ENCODE results near the gene ERC2.
"Not testable (repeated sequence)": the region's sequence is repeated elsewhere in the genome, so short reads cannot be mapped to it uniquely, and the experiment has no call there.

The ERC2 gene

DNA sequence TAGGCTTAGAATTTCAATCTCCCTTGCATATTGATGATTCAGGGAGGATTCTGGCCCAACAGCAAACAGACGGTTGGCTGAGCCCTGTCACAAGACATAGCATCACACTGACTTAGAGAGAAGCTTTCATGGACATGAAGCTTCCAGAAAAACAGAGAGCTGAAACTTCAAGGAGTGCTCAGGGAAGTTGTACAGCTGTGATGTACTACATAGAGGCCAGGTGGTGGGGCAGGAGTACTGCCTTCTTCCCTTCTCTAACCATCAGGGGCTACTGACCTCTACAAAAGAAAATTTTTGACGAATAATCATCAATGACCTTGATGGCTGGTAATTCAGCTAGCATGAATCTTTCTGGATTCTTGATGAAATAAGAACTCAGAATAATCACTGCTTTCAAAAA lies 378.5 kb downstream of the ERC2 start:
- H3K4me3 Mint-ChIP-seq = no peak overlapping the region
- no peak overlapping the region for H3K27ac Mint-ChIP-seq
- no peaks in the 10 kb centered on the region for H3K9me3 Mint-ChIP-seq
- H3K4me1 Mint-ChIP-seq (ENCODE audit: low read depth) = no peaks in the 10 kb centered on the region
- no peaks in the 10 kb centered on the region for H3K27me3 Mint-ChIP-seq (ENCODE audit: low read depth)
- H3K36me3 Mint-ChIP-seq (ENCODE audit: low read depth) = no peaks in the 10 kb centered on the region

DNA sequence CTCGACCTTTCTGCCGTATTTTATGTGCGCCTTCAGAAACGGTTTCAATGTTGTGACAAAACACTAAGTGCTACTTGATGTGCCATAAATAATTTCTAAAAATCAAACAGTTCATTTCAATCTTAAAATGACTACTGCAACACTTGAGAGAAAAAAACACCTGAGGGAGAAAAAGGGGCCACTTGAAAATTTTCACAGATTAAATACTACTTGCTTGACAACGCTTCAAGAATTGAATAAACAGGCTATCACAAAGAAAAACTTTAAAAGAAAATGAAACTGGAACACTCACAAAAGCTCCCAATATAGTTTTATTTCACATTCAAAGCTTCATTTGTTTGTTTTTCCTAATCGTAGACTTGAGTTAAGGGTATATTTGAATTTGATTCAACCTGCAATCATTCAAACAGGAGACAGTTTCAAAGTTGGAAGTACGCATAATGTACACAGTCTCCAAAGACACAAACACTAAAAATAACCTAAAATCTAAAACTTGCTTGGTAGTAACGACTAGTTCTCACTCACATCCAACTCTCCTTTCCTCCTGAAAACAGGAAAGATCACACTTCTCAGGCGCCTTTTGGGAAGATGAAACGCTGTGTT lies 380.7 kb downstream of the ERC2 start:
- Mint-ChIP-seq H3K9me3 (no peaks in the 10 kb centered on the region), H3K4me1 (ENCODE audit: low read depth) (no peaks in the 10 kb centered on the region), H3K36me3 (ENCODE audit: low read depth) (no peaks in the 10 kb centered on the region), H3K4me3 (no peak overlapping the region), H3K27me3 (ENCODE audit: low read depth) (no peaks in the 10 kb centered on the region), H3K27ac (no peak overlapping the region)

DNA sequence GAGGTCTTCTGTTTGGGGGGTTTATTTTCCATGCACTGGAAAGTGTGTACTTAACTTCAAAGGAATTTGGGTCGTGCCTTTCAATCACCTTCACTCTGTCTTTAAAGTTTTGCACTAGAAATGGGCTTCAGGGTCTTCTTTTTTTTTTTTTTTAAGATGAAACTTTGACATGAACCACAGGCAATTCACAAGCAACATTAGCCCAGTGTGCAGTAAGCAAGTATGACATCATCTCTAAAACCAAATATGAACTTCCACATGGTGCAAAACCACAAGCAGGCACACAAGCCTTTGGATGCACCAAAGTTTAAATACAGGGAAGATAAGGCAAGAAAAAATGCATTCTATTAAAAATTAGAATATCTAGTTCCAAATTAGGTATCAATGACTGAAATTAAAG lies 381.9 kb downstream of the ERC2 start:
- Mint-ChIP-seq H3K27me3 (ENCODE audit: low read depth) (no peaks in the 10 kb centered on the region), H3K4me1 (ENCODE audit: low read depth) (no peaks in the 10 kb centered on the region), H3K27ac (no peak overlapping the region), H3K4me3 (no peak overlapping the region), H3K36me3 (ENCODE audit: low read depth) (no peaks in the 10 kb centered on the region), H3K9me3 (no peaks in the 10 kb centered on the region)

DNA sequence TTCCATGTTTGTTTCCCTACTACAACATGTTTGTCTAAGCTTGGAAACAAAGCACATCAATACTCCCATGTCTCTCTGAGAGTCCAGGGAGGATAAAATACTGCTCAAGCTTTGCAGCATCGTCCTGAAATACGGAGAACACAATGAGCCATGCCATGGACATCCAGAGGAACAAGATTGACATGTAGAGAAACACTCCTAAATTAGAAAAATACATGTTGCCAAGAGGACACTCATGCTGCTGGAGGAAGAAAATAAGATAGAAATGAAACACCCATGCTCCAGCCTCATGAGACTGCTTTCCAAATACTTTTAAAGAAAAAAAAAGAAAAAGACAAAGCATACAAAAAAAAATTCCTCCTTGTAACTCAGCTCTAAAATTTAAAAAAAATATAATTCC lies 387.0 kb downstream of the ERC2 start:
- Mint-ChIP-seq H3K27me3 (ENCODE audit: low read depth) (no peaks in the 10 kb centered on the region), H3K4me1 (ENCODE audit: low read depth) (no peaks in the 10 kb centered on the region), H3K27ac (no peak overlapping the region), H3K9me3 (no peaks in the 10 kb centered on the region), H3K4me3 (no peak overlapping the region), H3K36me3 (ENCODE audit: low read depth) (no peaks in the 10 kb centered on the region)

DNA sequence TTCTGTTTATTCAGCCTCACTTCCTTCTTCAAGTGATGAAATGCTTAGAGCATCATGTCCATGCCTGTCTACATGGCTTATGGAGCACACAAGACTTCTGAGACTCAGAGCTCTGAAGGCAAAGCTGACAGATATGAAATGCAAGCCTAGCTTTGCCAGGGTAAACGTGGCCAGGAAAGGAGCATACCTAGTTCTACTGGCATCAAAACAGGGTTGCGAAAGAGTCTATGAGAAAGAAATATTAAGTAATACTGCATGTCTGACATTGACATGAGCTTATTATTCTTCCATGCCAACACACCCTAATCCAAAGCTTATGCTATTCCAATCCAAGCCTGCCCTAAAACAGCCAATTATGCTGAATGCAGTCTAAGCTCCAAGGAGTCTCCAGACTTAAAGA lies 391.5 kb downstream of the ERC2 start:
- Mint-ChIP-seq H3K27ac (no peak overlapping the region), H3K36me3 (ENCODE audit: low read depth) (no peaks in the 10 kb centered on the region), H3K27me3 (ENCODE audit: low read depth) (no peaks in the 10 kb centered on the region), H3K4me1 (ENCODE audit: low read depth) (no peaks in the 10 kb centered on the region), H3K9me3 (no peaks in the 10 kb centered on the region), H3K4me3 (no peak overlapping the region)

DNA sequence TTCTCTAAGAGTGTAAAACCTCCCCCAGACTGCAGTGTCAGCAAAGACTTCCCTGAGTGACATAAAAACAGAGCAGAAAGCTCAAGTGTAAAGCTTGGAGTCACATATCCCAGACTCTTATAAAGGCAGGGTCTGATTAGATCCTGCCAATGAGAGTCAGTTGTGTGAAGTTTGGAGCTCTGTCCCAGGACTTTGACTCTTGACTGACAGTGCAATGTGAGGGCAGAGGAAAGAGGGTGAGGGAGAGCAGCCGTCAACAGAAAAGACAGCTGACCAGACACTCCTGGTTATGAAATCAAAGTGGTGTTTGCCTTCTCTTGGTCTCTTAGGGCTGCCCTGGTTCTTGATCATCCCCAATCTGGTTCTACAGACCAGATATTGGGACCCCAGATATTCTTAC lies 393.2 kb downstream of the ERC2 start:
- no peaks in the 10 kb centered on the region for H3K9me3 Mint-ChIP-seq
- no peak overlapping the region for H3K4me3 Mint-ChIP-seq
- no peak overlapping the region for H3K27ac Mint-ChIP-seq
- H3K36me3 Mint-ChIP-seq (ENCODE audit: low read depth) = no peaks in the 10 kb centered on the region
- no peaks in the 10 kb centered on the region for H3K4me1 Mint-ChIP-seq (ENCODE audit: low read depth)
- no peaks in the 10 kb centered on the region for H3K27me3 Mint-ChIP-seq (ENCODE audit: low read depth)

DNA sequence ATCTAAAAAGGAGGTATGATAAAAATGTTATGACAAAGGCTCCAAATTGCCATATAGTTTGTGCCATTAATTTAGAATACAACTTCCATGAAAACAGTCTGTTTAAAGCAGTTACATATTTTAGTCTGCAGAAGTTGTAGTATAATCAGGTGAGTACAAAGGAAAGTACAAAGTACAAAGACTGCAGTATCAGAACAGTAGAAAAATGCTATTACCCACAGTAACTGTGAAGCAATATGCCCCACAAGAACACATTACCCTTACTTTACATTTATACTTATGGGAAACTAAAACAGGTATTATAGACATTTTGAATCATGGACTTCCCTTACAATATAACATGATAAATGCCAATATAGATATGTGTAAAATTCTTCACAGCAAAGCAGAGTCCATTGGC lies 398.5 kb downstream of the ERC2 start:
- no peak overlapping the region for H3K27ac Mint-ChIP-seq
- no peaks in the 10 kb centered on the region for H3K9me3 Mint-ChIP-seq
- H3K27me3 Mint-ChIP-seq (ENCODE audit: low read depth) = no peaks in the 10 kb centered on the region
- no peaks in the 10 kb centered on the region for H3K4me1 Mint-ChIP-seq (ENCODE audit: low read depth)
- no peak overlapping the region for H3K4me3 Mint-ChIP-seq
- no peaks in the 10 kb centered on the region for H3K36me3 Mint-ChIP-seq (ENCODE audit: low read depth)

DNA sequence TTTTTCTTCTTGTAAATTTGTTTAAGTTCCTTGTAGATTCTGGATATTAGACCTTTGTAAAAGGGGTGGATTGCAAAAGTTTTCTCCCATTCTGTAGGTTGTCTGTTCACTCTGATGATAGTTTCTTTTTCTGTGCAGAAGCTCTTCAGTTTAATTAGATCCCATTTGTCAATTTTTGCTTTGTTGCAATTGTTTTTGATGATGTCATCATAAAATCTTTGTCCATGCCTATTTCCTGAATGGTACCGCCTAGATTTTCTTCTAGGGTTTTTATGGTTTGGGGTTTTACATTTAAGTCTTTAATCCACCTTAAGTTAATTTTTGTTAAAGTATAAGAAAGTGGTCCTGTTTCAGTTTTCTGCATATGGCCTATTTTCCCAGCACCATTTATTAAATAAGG lies 401.9 kb downstream of the ERC2 start:
- not testable (repeated sequence) for H3K27ac Mint-ChIP-seq; H3K27me3 Mint-ChIP-seq (ENCODE audit: low read depth); H3K36me3 Mint-ChIP-seq (ENCODE audit: low read depth); H3K9me3 Mint-ChIP-seq; H3K4me3 Mint-ChIP-seq; H3K4me1 Mint-ChIP-seq (ENCODE audit: low read depth)

DNA sequence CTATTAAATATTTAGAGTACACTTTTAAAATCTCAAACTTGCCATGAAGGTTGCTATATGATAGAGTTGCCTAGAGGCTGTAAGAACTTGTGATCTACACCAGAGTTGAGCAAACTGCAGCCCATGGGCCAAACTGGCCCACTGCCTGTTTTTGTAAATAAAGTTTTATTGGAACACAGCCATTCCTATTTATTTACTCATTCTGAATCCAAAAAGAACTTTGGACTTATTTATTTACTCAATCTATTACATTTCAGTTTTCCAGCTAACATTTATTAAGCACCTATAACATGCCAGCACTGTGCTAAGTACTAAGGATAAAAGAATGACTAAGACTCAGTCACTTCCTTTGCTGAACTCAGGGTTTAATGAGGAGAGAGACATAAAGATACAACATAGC lies 403.6 kb downstream of the ERC2 start:
- H3K4me3 Mint-ChIP-seq = no peak overlapping the region

DNA sequence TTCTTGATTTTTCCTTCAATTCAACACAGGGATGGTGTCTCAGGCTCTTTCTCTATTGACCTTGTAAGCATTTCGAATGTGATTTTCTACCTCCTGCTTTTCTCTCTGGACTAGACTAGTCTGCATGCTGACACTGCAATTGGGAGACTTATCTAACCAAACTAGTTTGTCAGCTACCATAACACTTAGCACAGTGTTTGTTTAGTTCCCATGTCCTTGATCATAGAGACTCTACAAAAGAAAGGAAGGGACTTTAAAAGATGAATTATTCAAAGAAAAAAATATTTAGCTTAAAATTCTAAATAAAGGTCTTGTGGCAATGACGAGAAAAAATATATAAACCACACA lies 407.0 kb downstream of the ERC2 start:
- H3K9me3 Mint-ChIP-seq = no peaks in the 10 kb centered on the region
- no peaks in the 10 kb centered on the region for H3K4me1 Mint-ChIP-seq (ENCODE audit: low read depth)
- no peak overlapping the region for H3K4me3 Mint-ChIP-seq
- H3K27ac Mint-ChIP-seq = no peak overlapping the region
- H3K27me3 Mint-ChIP-seq (ENCODE audit: low read depth) = no peaks in the 10 kb centered on the region
- H3K36me3 Mint-ChIP-seq (ENCODE audit: low read depth) = no peaks in the 10 kb centered on the region

More for the DNA sequence above, 403.6 kb downstream of the ERC2 start:
- H3K27ac Mint-ChIP-seq = no peak overlapping the region
- no peaks in the 10 kb centered on the region for H3K36me3 Mint-ChIP-seq (ENCODE audit: low read depth)
- no peaks in the 10 kb centered on the region for H3K4me1 Mint-ChIP-seq (ENCODE audit: low read depth)
- no peaks in the 10 kb centered on the region for H3K27me3 Mint-ChIP-seq (ENCODE audit: low read depth)
- H3K9me3 Mint-ChIP-seq = no peaks in the 10 kb centered on the region

DNA sequence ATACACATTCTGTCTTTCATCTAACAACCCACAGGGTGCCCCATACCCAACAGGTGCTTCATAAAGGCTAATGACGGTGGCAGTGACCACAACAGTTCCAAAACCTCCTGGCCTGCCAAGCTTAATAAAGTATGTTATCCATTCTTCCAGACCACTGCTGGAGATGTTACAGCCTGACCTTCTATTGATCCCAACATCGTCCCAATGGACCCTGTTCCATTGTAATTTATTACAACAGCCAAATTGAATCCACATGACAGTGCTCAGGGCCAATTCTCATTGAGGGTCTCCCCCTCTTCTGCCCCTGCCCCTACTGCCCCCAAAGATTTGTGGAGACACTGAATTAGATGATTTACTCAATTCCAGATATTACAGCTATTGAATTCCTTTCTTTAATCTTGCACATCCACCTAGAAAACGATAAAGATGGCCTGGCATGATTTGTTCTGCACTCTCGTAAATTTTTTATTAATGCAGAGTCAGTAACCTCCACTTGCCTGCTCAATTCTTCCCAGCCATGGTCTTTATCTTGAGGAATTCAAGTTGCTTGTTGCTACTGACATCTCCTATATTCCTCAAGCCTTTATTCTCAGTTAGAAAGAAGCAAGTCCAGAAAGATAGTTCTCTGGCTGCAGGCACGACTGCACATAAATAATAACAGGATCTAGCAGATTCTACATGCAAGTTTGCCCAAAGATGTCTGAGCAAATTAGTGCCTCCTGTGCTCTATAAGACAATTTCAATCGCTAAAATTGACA lies 407.6 kb downstream of the ERC2 start:
- Mint-ChIP-seq H3K4me1 (ENCODE audit: low read depth) (no peaks in the 10 kb centered on the region), H3K27ac (no peak overlapping the region), H3K4me3 (no peak overlapping the region), H3K27me3 (ENCODE audit: low read depth) (no peaks in the 10 kb centered on the region), H3K9me3 (no peaks in the 10 kb centered on the region), H3K36me3 (ENCODE audit: low read depth) (no peaks in the 10 kb centered on the region)

DNA sequence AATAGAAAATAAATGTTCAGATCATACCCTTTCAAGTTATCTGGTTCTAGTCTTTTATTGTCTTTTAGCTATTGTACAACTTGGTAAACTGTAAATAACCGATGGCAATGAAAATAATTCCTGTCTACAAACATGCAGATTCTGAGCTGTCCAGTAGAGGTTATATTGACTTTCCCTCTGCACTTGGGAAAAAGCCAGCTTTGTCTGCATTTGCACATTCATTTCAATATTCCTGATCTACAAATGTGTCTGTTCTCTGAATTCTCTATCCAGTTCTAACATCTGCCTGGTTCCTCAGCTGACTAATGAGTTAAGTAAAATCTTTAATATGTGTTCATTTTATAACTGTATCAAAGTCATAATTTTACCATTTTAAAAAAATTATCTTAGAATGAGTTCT lies 408.5 kb downstream of the ERC2 start:
- no peak overlapping the region for H3K27ac Mint-ChIP-seq
- no peaks in the 10 kb centered on the region for H3K27me3 Mint-ChIP-seq (ENCODE audit: low read depth)
- H3K9me3 Mint-ChIP-seq = no peaks in the 10 kb centered on the region
- no peaks in the 10 kb centered on the region for H3K36me3 Mint-ChIP-seq (ENCODE audit: low read depth)
- H3K4me1 Mint-ChIP-seq (ENCODE audit: low read depth) = no peaks in the 10 kb centered on the region
- H3K4me3 Mint-ChIP-seq = no peak overlapping the region

DNA sequence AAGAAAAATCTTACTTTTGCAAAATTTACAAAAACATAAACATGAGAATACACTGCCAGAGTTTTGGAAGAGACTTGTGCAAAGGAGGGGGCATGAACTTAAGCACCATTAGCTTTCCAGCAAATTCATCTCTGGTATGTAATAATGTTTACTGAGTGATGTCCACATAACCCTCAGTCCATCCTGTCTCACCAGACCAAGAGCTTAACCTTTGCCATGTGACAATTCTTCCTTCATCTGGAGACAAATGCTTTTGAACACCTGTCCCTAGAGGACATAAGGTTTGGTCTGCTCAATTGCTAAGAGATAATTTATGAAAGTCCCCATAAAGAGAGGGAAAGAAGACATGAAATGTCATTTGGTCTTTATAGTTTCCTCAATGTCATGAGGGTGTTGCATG lies 412.3 kb downstream of the ERC2 start:
- Mint-ChIP-seq H3K36me3 (ENCODE audit: low read depth) (no peaks in the 10 kb centered on the region), H3K4me1 (ENCODE audit: low read depth) (no peaks in the 10 kb centered on the region), H3K9me3 (no peaks in the 10 kb centered on the region), H3K27ac (no peak overlapping the region), H3K4me3 (no peak overlapping the region), H3K27me3 (ENCODE audit: low read depth) (no peaks in the 10 kb centered on the region)

DNA sequence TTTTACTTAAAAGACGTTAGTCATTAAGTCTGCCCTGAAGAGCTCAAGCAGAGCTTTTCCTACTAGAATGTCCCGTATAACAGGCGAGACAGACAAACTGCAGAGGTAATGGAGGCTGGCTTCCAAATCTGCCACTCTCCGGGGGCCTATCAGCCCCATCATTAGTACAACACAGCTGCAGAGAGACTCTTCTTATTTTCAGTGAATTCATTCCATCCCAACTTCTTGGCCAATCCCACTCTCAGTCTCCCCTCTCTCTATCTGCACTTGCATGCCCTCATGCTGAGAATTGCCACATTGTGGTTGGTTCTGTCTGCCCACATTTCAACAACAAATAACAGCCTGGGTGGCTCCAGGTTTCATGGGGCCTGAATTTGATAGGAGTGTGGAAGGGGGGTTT lies 412.7 kb downstream of the ERC2 start:
- Mint-ChIP-seq H3K4me1 (ENCODE audit: low read depth) (no peaks in the 10 kb centered on the region), H3K9me3 (no peaks in the 10 kb centered on the region), H3K27ac (no peak overlapping the region), H3K4me3 (no peak overlapping the region), H3K27me3 (ENCODE audit: low read depth) (no peaks in the 10 kb centered on the region), H3K36me3 (ENCODE audit: low read depth) (no peaks in the 10 kb centered on the region)

DNA sequence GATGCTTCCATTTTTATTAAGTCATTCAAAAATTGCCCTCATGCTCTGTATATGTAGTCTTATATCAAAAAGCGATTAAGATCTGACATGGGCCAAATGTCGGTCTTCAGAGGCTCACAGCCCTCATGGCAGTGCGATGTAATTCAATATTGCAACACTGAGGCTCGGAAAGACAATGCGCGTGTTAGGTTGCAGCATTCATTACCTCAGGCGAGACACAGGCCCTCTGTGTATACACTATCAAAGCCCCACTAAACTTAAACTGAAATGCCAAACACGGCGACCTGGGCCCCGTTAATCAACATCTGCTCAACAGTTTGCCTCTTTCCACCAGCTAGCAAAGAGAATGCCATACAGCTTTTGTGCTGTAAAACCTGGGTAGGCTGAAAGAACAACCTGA lies 413.4 kb downstream of the ERC2 start:
- Mint-ChIP-seq H3K27me3 (ENCODE audit: low read depth) (no peaks in the 10 kb centered on the region), H3K9me3 (no peaks in the 10 kb centered on the region), H3K4me1 (ENCODE audit: low read depth) (no peaks in the 10 kb centered on the region), H3K4me3 (no peak overlapping the region), H3K27ac (no peak overlapping the region), H3K36me3 (ENCODE audit: low read depth) (no peaks in the 10 kb centered on the region)

DNA sequence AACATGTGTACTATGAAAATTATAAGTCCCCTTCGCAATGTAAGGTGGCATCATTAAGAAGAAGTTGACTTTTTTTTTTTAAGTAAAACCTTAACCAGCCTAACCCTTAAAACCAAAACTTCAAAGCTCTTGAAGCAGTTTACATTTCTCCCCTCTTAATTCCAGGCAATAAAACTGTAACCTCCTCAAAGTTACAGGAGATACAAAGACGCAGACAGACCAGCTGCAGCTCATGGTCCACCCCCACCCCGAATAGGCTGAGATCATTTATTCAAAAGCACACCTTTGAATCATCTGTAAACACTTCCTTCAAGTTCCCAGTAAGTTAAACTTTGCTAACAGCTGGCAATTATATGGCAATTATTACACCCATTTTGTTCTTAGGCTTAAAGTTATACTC lies 414.5 kb downstream of the ERC2 start:
- Mint-ChIP-seq H3K27ac (no peak overlapping the region), H3K4me1 (ENCODE audit: low read depth) (no peaks in the 10 kb centered on the region), H3K36me3 (ENCODE audit: low read depth) (no peaks in the 10 kb centered on the region)

More for the DNA sequence above, 414.5 kb downstream of the ERC2 start:
- no peaks in the 10 kb centered on the region for H3K27me3 Mint-ChIP-seq (ENCODE audit: low read depth)
- H3K4me3 Mint-ChIP-seq = no peak overlapping the region
- no peaks in the 10 kb centered on the region for H3K9me3 Mint-ChIP-seq

Data from T-helper 1 cell treated with Interleukin-12 subunit alpha and Interleukin-12 subunit beta and Interleukin-4 antibody, amounts not matched to agents 30 μg/mL and 1 μg/mL, for 36 hours (primary cell).